ENCODE data around the gene GRK5. TPM values are rescaled to one million over a fixed set of nuclear protein-coding genes. Genes with fewer than 3 reads are reported as not detected.

The GRK5 gene
- total RNA-seq, 2 donors from 2014 or later, result 9.1 to 11.9 TPM

GRCh38 chr10:119409385-119409784, 202.0 kb downstream of the GRK5 start:
- no peak overlapping the region for H3K9ac ChIP-seq (ENCODE audit: extremely low read depth, low read length, poor library complexity, severe bottlenecking)
- H3K4me3 ChIP-seq (ENCODE audit: low read length), result no peak overlapping the region
- H3K27ac Mint-ChIP-seq, result no peak overlapping the region
- peaks cover 18% of the 10 kb centered on the region for H3K4me1 Mint-ChIP-seq
- H3K27me3 Mint-ChIP-seq (ENCODE audit: insufficient read depth), result no peaks in the 10 kb centered on the region
- H3K4me3 Mint-ChIP-seq, result no peak overlapping the region
- no peak for TF ChIP-seq CTCF (conservative IDR thresholded peaks at IDR 0.05)
- no peaks in the 10 kb centered on the region for H3K27me3 ChIP-seq (ENCODE audit: control insufficient read depth, insufficient read depth, low read length, poor library complexity, severe bottlenecking)
- no peaks in the 10 kb centered on the region for H3K9me3 Mint-ChIP-seq
- H3K4me1 ChIP-seq (ENCODE audit: control insufficient read depth, insufficient read depth, low read length), result peaks cover 4% of the 10 kb centered on the region
- H3K9me3 ChIP-seq (ENCODE audit: control insufficient read depth, low read length), result no peaks in the 10 kb centered on the region
- no peaks in the 10 kb centered on the region for H3K36me3 Mint-ChIP-seq (ENCODE audit: low read depth)
- H3K36me3 ChIP-seq (ENCODE audit: control insufficient read depth, insufficient read depth, low read length), result no peaks in the 10 kb centered on the region
- WGBS, 2 experiments (ENCODE audit: insufficient coverage in 1 of 2, insufficient read length in 1 of 2), result 89 to 96% methylated on average over 4 to 5 of the region's 5 CpGs
- peak overlapping the region; percentile 16 for H3K27ac ChIP-seq (ENCODE audit: low read depth, low read length)
- no peak for DNase-seq

- Mint-ChIP-seq H3K27ac (no peak overlapping the region), H3K27me3 (ENCODE audit: insufficient read depth) (no peaks in the 10 kb centered on the region), H3K36me3 (ENCODE audit: low read depth) (no peaks in the 10 kb centered on the region), H3K4me1 (peaks cover 18% of the 10 kb centered on the region), H3K4me3 (no peak overlapping the region), H3K9me3 (no peaks in the 10 kb centered on the region)
- 87 to 93% methylated on average over 18 of the region's 18 CpGs for WGBS, 2 experiments (ENCODE audit: insufficient coverage in 1 of 2, insufficient read length in 1 of 2)
- H3K4me3 ChIP-seq (ENCODE audit: low read length), result no peak overlapping the region
- H3K9ac ChIP-seq (ENCODE audit: extremely low read depth, low read length, poor library complexity, severe bottlenecking), result no peak overlapping the region
- H3K27ac ChIP-seq (ENCODE audit: low read depth, low read length), result peak overlapping the region; percentile 51
- no peaks in the 10 kb centered on the region for H3K36me3 ChIP-seq (ENCODE audit: control insufficient read depth, insufficient read depth, low read length)
- TF ChIP-seq CTCF (conservative IDR thresholded peaks at IDR 0.05), result no peak
- peaks cover 4% of the 10 kb centered on the region for H3K4me1 ChIP-seq (ENCODE audit: control insufficient read depth, insufficient read depth, low read length)
- H3K9me3 ChIP-seq (ENCODE audit: control insufficient read depth, low read length), result no peaks in the 10 kb centered on the region
- no peaks in the 10 kb centered on the region for H3K27me3 ChIP-seq (ENCODE audit: control insufficient read depth, insufficient read depth, low read length, poor library complexity, severe bottlenecking)
- no peak for DNase-seq
Measured at GRCh38 chr10:119409906-119410305, 202.5 kb downstream of the GRK5 start.

- 88 to 94% methylated on average over 4 to 9 of the region's 9 CpGs for WGBS, 2 experiments (ENCODE audit: insufficient coverage in 1 of 2, insufficient read length in 1 of 2)
- Histone ChIP-seq H3K4me1 (ENCODE audit: control insufficient read depth, insufficient read depth, low read length) (peaks cover 4% of the 10 kb centered on the region), H3K27ac (ENCODE audit: low read depth, low read length) (peak overlapping the region; percentile 51), H3K36me3 (ENCODE audit: control insufficient read depth, insufficient read depth, low read length) (no peaks in the 10 kb centered on the region), H3K9me3 (ENCODE audit: control insufficient read depth, low read length) (no peaks in the 10 kb centered on the region), H3K4me3 (ENCODE audit: low read length) (no peak overlapping the region), H3K9ac (ENCODE audit: extremely low read depth, low read length, poor library complexity, severe bottlenecking) (no peak overlapping the region), H3K27me3 (ENCODE audit: control insufficient read depth, insufficient read depth, low read length, poor library complexity, severe bottlenecking) (no peaks in the 10 kb centered on the region)
- H3K9me3 Mint-ChIP-seq, result no peaks in the 10 kb centered on the region
- no peaks in the 10 kb centered on the region for H3K27me3 Mint-ChIP-seq (ENCODE audit: insufficient read depth)
- no peak overlapping the region for H3K4me3 Mint-ChIP-seq
- TF ChIP-seq CTCF (conservative IDR thresholded peaks at IDR 0.05), result no peak
- no peak for DNase-seq
- no peaks in the 10 kb centered on the region for H3K36me3 Mint-ChIP-seq (ENCODE audit: low read depth)
- peaks cover 13% of the 10 kb centered on the region for H3K4me1 Mint-ChIP-seq
- no peak overlapping the region for H3K27ac Mint-ChIP-seq
Measured at GRCh38 chr10:119410361-119411116, 203.2 kb downstream of the GRK5 start.

All from endodermal cell (in vitro differentiated cells).